K562 (cell line): ENCODE results near the gene GOLGA2. TPM values are rescaled to one million over a fixed set of nuclear protein-coding genes. Genes with fewer than 3 reads are reported as not detected.

Experiments used
- C11orf30 ChIP-seq: fragments of 450-650 bp; IDR thresholded peaks from 2 replicates; pipeline ENCODE4 v1.6.1; 2016; ENCODE audit warnings: low read depth, mild to moderate bottlenecking
- EHMT2 ChIP-seq: fragments of 450-650 bp; IDR thresholded peaks from 2 replicates; pipeline ENCODE4 v1.6.1; 2018; ENCODE audit warnings: antibody characterized with exemption
- ETS1 ChIP-seq: conservative IDR thresholded peaks from 2 replicates; pipeline ENCODE4 v1.6.1; 2011; ENCODE audit warnings: low read depth, mild to moderate bottlenecking, low read length; ENCODE audit not compliant: control insufficient read depth
- HNRNPH1 ChIP-seq: fragments of 200-400 bp; formaldehyde crosslinking; optimal IDR thresholded peaks from 2 replicates; pipeline ENCODE3; 2017; ENCODE audit warnings: low read depth, mild to moderate bottlenecking, low read length, moderate library complexity
- NFATC3 ChIP-seq: fragments of 450-650 bp; IDR thresholded peaks from 2 replicates; pipeline ENCODE4 v1.6.1; 2017; ENCODE audit warnings: mild to moderate bottlenecking
- ZBTB11 ChIP-seq, 3 experiments: fragments of 200-800 bp in 1 of 3; fragments of 250-450 bp in 1 of 3; fragments of 450-650 bp in 1 of 3; sonication (Bioruptor Pico) in 1 of 3; sonication (Bioruptor generic) in 1 of 3; formaldehyde crosslinking in 1 of 3; IDR thresholded peaks; 2 replicates each; pipeline versions ENCODE4 v1.6.1 to v1.8.0; 2016 to 2022; ENCODE audit warnings: mild to moderate bottlenecking in 2 of 3, missing genetic modification characterization in 2 of 3, missing compliant biosample characterization in 1 of 3, moderate library complexity in 1 of 3
- ZNF449 ChIP-seq: fragments of 250-450 bp; sonication (Bioruptor Pico); IDR thresholded peaks from 2 replicates; pipeline ENCODE4 v1.8.0; 2022; ENCODE audit warnings: moderate library complexity, mild to moderate bottlenecking, inconsistent platforms
- polyA plus RNA-seq, 8 experiments: library from polyadenylated mRNA; depleted of rRNA in 4 of 8; stranded (reverse) in 5 of 8; unstranded in 3 of 8; fragments of >200 nt; fragmentation: Nextera tagmentation in 2 of 8; fragmentation: Illumina TruSeq in 1 of 8; extraction: Ambion mirVana in 2 of 8; extraction: Trizol in 1 of 8; gene quantifications; 2 replicates each; pipeline versions ENCODE4 v1.2.1 to v1.2.3, GENCODE V29; 2011 to 2014; ENCODE audit warnings: inconsistent platforms in 1 of 8, missing spikeins in 1 of 8
- total RNA-seq, 7 experiments: library from RNA; depleted of rRNA in 6 of 7; stranded (reverse); fragments of >200 nt in 6 of 7; fragmentation: Illumina TruSeq in 2 of 7; extraction: Trizol in 2 of 7; gene quantifications; 2 replicates each; pipeline versions ENCODE4 v1.2.1 to v1.2.3, GENCODE V29; 2011 to 2021; ENCODE audit warnings: low replicate concordance in 1 of 7

The GOLGA2 gene
- total and polyA plus RNA-seq, 9 of the 15 experiments (the other 6 are each of a cell fraction or from before 2014, with no cell fraction given) = 15.7 to 138 (median 76.0) TPM

GRCh38 chr9:128249558-128249907 lies 26.3 kb downstream of the GOLGA2 start (continued):
- TF ChIP-seq ZBTB11 (CRISPR knock-in tag; IDR thresholded peaks at IDR 0.05) (no peak), C11orf30 (no peak), ZNF449 (CRISPR knock-in tag) (no peak), NFATC3 (peak; percentile 49; the same call in 1 of the 2 replicates), ETS1 (no peak), HNRNPH1 (no peak), EHMT2 (peak; percentile 70; the same call in 1 of the 2 replicates)
- TF ChIP-seq, all 486 proteins: peak for 23
